Dermis lymphatic vessel endothelial cell (primary cell): ENCODE data around the gene RNF7. TPM values are rescaled to one million over a fixed set of nuclear protein-coding genes. Genes with fewer than 3 reads are reported as not detected.

Experiments
- total RNA-seq: library from RNA; depleted of rRNA; stranded (reverse); fragments of >200 nt; gene quantifications from 2 replicates; pipeline ENCODE4 v1.2.1, GENCODE V29; 2014

The RNF7 gene
- total RNA-seq: 29.8 and 34.9 TPM in 2 replicates

DNA sequence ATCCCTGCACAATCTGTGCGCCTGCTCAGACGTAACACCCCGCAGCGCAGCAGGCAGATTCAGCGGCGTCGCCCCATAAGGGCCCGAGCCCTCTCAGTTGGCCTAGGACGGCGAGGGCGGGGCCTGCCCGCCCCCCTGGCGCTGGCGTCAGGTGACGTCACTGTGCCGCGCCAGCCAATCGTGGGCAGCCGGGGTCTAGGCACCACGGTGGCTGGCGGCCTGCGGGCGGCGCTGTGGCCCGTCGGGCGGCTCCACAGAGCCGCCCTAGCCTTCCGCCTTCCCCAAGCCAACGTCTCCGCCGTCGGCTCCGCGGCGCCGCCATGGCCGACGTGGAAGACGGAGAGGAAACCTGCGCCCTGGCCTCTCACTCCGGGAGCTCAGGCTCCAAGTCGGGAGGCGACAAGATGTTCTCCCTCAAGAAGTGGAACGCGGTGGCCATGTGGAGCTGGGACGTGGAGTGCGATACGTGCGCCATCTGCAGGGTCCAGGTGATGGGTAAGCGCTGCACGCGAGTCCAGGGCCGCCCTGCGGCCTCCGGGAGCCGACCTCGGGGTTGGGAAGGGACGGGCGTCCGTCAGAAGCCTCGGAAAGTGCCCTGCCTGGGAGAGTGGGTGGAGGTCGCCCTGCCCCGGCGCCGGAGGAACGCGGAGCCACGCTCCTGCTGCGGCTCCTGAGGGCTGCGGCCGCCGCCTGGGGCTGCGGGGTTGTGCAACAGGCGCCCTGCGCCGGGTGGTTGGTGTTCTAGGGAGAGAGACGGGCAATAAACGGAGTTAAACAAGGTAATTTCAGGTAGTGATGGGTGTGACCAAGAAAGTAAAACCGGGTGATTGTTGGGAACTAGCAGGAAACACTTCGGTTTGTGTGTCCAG lies at the start of gene RNF7:
TSS of gene RNF7 (plus strand) at position 277 of the 869 bp plus-strand sequence. CDS start at position 321, 44 bp downstream.

DNA sequence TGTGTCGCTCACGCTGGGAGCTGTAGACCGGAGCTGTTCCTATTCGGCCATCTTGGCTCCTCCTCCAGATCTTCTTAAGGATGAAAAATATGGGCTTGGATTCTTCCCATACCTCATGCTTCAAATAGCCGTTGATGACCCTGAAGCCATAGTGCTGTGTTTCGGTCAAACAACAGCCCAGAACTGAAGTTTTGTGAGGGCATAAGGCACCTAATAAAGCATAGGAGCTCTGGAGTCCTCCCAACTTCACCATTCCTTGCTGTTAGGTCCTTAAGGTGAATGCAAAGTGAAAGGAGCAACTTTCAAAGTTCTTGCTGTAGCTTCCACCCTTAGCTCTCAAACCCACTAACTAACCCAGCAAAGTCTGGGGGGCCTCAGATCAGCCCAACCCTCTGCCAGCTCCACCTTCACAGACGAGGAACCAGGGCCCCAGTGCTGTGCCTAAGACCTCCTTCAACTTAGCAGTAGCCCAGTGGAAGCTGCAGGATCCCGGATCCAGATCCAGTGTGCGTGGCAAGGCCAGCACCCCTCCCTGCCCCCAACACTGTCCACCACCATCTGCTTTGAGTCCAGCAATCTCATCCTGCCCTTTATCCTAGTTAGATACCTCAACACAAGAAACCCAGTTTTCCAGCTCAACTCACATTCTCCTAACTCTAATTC lies 25.1 kb downstream of the RNF7 start, which contains the start of gene GRK7:
TSS of gene GRK7 (plus strand) at position 321 of the 663 bp plus-strand sequence. CDS start 14,877 bp downstream, outside the sequence.

Other genes starting within 250 kb of the RNF7 start
- not detected in 2 replicates for gene GRK7, start 25.1 kb downstream of the RNF7 start, total RNA-seq
- 66.2 and 67.0 TPM in 2 replicates for gene ATP1B3, start 138.3 kb downstream of the RNF7 start, total RNA-seq